ENCODE data around the gene COL25A1.
"Not testable (repeated sequence)": the region's sequence is repeated elsewhere in the genome, so short reads cannot be mapped to it uniquely, and the experiment has no call there.

The COL25A1 gene

GRCh38 chr4:108943371-108943770 lies 359.1 kb downstream of the COL25A1 start:
- DNase-seq = no peak

DNA sequence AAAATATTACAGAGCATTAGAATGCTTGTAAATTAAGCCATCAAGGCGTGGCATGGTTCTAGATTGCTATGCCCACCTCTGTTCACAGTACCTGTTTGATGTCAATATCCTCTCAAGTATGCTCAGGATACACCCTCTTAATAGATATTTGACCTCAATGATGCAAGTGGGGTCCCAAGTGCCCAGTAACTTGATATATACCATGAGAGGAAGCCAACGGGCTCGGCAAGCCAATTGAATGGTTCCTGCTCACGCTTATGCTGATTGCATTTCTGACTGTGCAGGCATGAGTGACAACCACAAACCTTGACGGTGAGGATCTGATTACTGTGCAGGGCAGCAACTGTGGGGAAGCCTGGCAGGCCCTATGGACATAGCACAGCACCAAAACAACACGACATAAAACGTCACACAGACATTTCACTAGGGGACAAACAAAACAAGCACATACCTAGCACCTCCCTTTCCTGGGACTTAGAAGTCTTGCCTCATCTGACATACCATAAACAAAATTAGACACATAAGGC lies 360.5 kb downstream of the COL25A1 start:
- no peak for DNase-seq

DNA sequence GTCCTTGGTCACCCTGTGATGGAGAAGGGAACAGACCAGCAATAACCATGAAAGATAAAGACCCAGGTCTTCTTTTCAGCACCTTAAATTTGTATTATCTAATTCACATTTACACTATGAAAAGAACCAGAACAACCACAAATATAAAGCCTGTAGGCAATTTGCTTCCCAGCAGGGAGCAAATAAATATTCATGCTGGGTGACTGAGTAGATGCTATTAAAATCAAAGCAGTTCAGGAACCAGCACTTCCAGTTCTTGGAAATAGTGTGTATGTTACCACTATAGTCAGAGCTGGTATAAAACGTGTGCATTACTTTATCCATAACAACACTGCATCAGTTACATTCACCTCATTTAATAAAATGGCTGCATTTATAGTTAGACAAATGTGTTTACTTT lies 361.8 kb downstream of the COL25A1 start:
- no peak for DNase-seq

- DNase-seq = no peak
Observed at GRCh38 chr4:108940149-108940548, 362.3 kb downstream of the COL25A1 start.

DNA sequence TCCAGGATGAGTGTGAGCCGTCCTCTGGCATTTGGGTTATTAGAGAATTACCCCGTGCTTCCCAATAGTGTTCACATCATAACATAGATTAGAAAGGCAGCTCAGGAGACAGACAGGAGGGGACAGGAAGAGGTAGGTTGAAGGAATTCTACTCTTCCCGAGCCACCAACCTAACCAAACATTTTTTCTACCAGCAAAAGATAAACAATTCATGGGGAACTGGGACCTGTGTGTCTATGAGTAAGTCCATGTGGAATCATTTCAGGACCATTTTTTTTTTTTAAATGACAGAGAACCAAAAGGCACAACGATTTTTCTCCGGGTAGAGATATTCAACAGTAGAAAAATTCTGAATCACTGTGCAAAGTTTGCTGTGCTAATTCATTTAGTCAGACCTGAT lies 365.4 kb downstream of the COL25A1 start:
- no peak for DNase-seq

DNA sequence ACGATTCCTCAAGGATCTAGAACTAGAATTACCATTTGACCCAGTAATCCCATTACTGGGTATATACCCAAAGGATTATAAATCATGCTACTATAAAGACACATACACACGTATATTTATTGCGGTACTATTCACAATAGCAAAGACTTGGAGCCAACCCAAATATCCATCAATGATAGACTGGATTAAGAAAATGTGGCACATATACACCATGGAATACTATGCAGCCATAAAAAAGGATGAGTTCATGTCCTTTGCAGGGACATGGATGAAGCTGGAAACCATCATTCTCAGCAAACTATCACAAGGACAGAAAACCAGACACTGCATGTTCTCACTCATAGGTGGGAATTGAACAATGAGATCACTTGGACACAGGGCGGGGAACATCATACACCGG lies 368.5 kb downstream of the COL25A1 start:
- DNase-seq = not testable (repeated sequence)

GRCh38 chr4:108933046-108933445 lies 369.4 kb downstream of the COL25A1 start:
- no peak for DNase-seq

DNA sequence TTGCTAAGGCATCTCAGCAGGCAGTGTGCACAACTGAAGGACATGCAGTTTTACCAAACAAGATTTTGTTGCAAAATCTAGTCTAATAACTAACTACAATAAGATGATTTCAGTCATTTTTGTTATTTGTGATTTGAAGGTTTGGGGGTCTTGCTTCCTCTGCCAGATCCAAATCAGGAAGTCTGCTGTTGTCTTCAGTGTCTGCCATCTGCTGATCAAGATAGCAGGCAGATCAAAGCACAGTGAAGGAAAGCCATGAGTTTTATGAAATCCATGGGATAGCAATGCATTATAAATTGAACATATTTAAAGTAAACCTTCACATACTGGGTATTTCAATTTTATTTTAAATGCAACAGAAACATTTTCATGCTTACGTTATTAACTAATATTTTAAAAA lies 370.5 kb downstream of the COL25A1 start:
- DNase-seq = no peak

- no peak for DNase-seq
Observed at GRCh38 chr4:108930186-108930585, 372.3 kb downstream of the COL25A1 start.

GRCh38 chr4:108926781-108927180 lies 375.7 kb downstream of the COL25A1 start:
- DNase-seq = no peak

DNA sequence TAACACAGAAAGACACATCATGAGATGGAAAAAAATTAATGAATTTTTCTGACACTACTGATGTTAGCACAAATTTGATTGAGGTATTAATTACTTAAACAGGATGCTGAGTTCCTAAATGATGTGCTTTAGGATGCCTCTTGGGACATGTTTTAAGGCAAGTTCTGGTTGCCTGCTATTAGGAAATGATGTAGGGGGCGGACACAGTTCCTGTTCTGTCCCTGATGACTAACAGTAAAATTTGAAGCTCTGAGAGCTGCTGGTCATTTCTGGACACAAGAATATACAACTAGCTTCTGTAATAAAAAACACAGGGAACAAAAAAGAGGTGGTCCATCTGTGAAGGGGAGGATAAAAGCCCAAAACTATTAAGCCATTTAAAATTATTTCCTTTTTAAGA lies 376.4 kb downstream of the COL25A1 start:
- no peak for DNase-seq

GRCh38 chr4:108922191-108922590 lies 380.3 kb downstream of the COL25A1 start:
- no peak for DNase-seq

GRCh38 chr4:108920395-108921087 lies 381.9 kb downstream of the COL25A1 start:
- no peak for DNase-seq

DNA sequence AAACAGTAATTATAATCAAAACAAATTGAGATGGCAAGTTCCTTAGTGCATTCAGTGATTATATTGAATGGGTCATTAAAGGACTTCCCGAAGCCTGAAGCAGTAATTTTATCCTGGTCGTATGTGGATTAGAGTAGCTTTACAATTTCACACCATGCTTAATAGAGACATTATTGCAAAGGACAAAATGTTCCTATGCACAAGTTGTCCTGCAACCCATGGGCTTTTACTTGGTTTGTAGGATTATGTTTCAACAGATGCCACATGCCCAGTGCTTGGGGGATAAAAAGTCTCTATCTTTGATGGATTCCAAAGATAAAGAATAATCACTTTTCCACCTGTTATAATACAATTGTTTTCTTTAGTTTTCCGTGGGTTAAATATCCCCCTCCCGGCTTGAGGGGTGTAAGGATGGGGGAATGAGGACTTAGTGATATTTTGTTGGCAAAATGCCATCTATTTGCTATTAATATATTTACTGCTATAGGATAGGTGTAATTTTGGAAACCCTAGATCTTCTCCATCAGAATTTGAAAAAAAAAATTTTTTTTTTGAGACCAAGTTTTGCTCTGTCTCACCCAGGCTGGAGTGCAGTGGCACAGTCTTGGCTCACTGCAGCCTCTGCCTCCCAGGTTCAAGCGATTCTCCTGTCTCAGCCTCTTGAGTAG lies 383.1 kb downstream of the COL25A1 start:
- DNase-seq = no peak

GRCh38 chr4:108917255-108917654 lies 385.2 kb downstream of the COL25A1 start:
- DNase-seq = no peak

GRCh38 chr4:108916638-108917037 lies 385.8 kb downstream of the COL25A1 start:
- DNase-seq = no peak

DNA sequence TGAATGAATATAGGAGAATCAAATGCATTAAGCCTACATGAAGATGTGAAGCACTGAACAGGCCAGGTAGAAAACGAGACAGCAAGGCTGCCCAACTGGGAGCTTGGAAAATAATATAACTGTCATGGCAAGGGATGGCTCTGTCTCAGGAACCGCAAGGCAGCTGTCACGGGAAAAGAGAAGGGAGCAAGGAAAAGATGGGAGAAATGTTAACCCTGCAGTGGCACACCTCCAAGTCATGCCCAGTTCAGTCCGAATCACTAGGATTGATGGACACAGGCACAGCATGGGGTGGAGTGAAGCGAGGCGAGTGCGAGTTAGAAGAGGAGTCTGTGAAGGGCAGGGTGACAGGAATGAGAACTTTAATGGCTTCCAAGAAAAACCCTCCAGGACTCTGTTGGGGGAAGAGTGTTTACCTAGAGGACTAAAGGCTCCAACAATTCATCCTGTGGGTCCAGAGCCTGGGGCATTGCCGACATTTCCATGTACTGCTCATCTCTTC lies 395.5 kb downstream of the COL25A1 start:
- DNase-seq = no peak

GRCh38 chr4:108906006-108906405 lies 396.5 kb downstream of the COL25A1 start:
- DNase-seq = no peak

GRCh38 chr4:108903464-108904221 lies 398.8 kb downstream of the COL25A1 start:
- DNase-seq = no peak

- DNase-seq = no peak
Observed at GRCh38 chr4:108902769-108903168, 399.7 kb downstream of the COL25A1 start.

DNA sequence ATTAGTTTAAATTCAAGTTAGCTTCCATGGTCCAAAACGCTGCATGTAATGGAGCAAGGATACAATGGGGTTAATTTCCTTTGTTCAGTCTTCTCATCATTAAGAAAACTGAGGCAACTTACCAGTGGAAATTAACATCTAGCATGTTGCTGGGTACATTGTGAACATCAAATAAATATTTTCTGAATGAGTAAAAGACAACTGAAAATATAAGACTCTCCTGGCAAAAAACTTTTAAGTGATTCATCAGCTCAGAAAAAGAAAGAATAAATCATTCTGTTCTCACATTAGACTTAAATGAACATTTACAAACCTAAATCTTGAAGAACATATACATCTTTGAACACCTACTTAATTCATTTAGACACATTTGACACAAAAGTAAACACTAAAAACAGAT lies 401.2 kb downstream of the COL25A1 start:
- no peak for DNase-seq

DNA sequence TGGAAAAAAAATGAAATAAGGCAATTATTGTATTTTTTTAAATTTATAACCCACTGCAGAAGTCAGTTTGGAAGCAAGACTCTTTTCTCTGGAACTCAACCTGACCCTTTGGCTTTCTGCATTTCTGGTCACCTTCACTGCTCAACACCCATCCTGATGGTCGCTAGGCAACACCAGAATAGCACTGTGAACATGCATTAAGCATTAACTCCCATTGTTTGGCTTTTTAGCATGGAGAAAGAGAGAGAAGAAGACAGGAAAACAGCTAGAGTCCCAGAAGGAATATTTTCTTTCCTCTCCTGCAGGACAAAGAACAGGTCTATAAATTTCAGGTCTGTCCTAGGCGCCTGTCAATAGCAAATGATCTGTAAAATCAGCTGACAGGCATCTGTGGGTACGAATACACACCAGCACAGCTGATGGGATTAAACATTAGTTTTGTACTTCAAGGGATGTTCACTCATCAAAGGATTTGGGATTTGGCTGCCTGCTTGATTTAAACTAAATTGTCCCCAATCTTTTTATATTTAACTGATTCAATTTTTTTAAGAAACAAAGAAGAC lies 402.4 kb downstream of the COL25A1 start:
- DNase-seq = no peak

DNA sequence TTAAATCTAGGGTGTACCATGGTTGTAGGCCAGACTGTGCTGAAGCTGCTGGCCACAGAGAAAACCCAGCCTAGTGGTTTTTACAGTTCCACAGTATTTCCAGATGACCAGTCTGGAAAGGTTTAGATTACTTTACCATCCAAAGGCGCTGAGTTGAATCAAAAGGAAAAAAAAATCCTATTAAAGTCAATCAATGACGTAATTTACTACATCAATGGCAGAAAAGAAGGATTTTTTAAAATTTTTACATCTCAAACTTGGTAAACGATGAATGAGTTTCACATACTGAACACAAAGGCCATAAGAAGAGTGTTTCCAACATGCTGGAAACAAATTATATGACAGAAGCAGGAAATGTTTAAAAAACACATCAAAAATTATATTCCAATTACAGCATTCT lies 409.0 kb downstream of the COL25A1 start:
- DNase-seq = no peak
